ENCODE results near the gene TCTA. TPM values are rescaled to one million over a fixed set of nuclear protein-coding genes. Genes with fewer than 3 reads are reported as not detected.
"Not testable (repeated sequence)": the region's sequence is repeated elsewhere in the genome, so short reads cannot be mapped to it uniquely, and the experiment has no call there.

The TCTA gene
- total and polyA plus RNA-seq, 7 experiments from 2014 or later = 24.9 to 48.3 (median 33.1) TPM

DNA sequence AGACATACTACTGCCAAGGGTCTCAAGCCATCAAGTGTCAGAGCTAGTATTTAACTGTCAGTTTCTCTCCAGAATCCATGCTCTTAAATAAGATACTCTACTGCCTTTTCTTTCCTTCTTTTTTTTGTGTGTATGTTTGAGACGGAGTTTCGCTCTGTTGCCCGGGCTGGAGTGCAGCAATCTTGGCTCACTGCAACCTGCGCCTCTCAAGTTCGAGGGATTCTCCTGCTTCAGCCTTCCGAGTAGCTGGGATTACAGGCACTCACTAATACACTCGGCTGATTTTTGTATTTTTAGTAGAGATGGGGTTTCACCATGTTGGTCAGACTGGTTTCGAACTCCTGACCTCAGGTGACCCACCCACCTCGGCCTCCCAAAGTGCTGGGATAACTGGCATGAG, 6.7 kb upstream of the TCTA start:
- H3K27ac ChIP-seq (ENCODE audit: low read depth, low read length); H3K9me3 Mint-ChIP-seq; DNase-seq; H3K9me3 ChIP-seq (ENCODE audit: control insufficient read depth in 2 of 3, low read length in 3 of 3); H3K27me3 Mint-ChIP-seq; ATAC-seq; intact Hi-C loops (cut with micrococcal nuclease); H3K27me3 ChIP-seq (ENCODE audit: control insufficient read depth in 2 of 2, insufficient read depth in 2 of 2, low read length in 2 of 2); H3K4me3 ChIP-seq (ENCODE audit: low read length); H3K36me3 ChIP-seq (ENCODE audit: control insufficient read depth in 2 of 3, insufficient read depth in 3 of 3, low read length in 3 of 3): not testable (repeated sequence)
- Mint-ChIP-seq H3K4me3 (peak overlapping the region in 6 of 10 donors; percentile 10 to 65 (median 22)), H3K36me3 (peaks cover 0 to 21% (median 8%) of the 10 kb centered on the region in 5 donors), H3K4me1 (peaks cover 49 to 76% (median 60%) of the 10 kb centered on the region in 7 donors), H3K27ac (peak overlapping the region in 7 of 9 donors; percentile 5 to 89 (median 27))
- H3K4me1 ChIP-seq (ENCODE audit: control insufficient read depth in 2 of 2, insufficient read depth in 2 of 2, low read length in 2 of 2) = peaks cover 35 to 45% of the 10 kb centered on the region in 2 donors
- ChIA-PET POLR2A (interaction anchor here (0.6 to 1.6 kb wide), 4 partner anchors 10 to 1889 kb away, joined by 3 to 6 read pairs (median 4); no protein-coding TSS in a partner anchor), CTCF (interaction anchor here (0.5 to 0.6 kb wide), 2 partner anchors 23 to 45 kb away, joined by 3 read pairs; partner anchors contain the start of gene NICN1)

DNA sequence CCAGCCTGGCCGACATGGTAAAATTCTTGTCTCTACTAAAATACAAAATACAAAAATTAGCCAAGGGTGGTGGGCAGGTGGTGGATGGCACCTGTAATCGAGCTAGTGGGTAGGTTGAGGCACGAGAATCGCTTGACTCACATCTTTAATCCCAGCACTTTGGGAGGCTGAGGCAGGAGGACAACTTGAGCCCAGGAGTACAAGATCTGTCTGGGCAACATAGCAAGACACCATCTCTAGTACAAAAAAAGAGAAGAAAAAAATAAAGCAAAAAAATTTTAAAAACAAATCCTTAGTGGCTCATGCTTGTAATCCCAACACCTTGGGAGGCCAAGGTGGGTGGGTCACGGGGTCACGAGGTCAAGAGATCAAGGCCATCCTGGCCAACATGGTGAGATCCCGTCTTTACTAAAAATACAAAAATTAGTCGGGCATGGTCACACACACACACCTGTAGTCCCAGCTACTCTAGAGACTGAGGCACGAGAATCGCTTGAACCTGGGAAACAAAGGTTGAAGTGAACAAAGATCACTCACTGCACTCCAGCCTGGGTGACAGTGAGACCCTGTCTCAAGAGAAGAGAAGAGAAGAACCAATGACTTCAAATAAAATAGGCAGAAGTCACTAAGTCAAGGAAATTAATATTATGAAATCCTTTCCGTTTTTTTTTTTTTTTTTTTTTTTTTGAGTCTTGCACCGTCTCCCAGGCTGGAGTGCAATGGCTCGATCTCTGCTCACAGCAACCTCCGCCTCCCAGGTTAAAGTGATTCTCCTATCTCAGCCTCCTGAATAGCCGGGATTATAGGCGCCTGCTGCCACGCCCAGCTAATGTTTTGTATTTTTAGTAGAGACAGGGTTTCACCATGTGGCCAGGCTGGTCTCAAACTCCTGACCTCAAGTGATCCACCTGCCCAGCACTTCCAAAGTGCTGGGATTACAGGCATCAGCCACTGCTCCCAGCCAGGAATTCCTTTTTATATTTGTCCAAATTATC, 5.4 kb upstream of the TCTA start:
- Mint-ChIP-seq H3K27ac (peak overlapping the region in 8 of 9 donors; percentile 5 to 93 (median 84)), H3K36me3 (peaks cover 0 to 21% (median 5%) of the 10 kb centered on the region in 5 donors), H3K4me3 (peak overlapping the region in 9 of 10 donors; percentile 15 to 70 (median 59)), H3K4me1 (peaks cover 39 to 70% (median 55%) of the 10 kb centered on the region in 7 donors), H3K9me3 (no peaks in the 10 kb centered on the region), H3K27me3 (no peaks in the 10 kb centered on the region)
- intact Hi-C loops (cut with micrococcal nuclease) = no loop called here
- ATAC-seq = no peak
- Histone ChIP-seq H3K4me1 (ENCODE audit: control insufficient read depth in 2 of 2, insufficient read depth in 2 of 2, low read length in 2 of 2) (peaks cover 38 to 46% of the 10 kb centered on the region in 2 donors), H3K9me3 (ENCODE audit: control insufficient read depth in 2 of 3, low read length in 3 of 3) (no peaks in the 10 kb centered on the region), H3K4me3 (ENCODE audit: low read length) (no peak overlapping the region), H3K27ac (ENCODE audit: low read depth, low read length) (peak overlapping the region; percentile 32), H3K27me3 (ENCODE audit: control insufficient read depth in 2 of 2, insufficient read depth in 2 of 2, low read length in 2 of 2) (no peaks in the 10 kb centered on the region), H3K36me3 (ENCODE audit: control insufficient read depth in 2 of 3, insufficient read depth in 3 of 3, low read length in 3 of 3) (peaks cover 0 to 5% (median 0%) of the 10 kb centered on the region in 3 experiments)
- CTCF ChIA-PET = interaction anchor here (0.6 to 0.7 kb wide), 2 partner anchors 31 to 61 kb away, joined by 3 read pairs; no protein-coding TSS in a partner anchor
- DNase-seq = no peak
- POLR2A ChIA-PET = interaction anchor here (0.6 to 3.3 kb wide), 6 partner anchors 9 to 745 kb away, joined by 3 to 23 read pairs (median 6); partner anchors contain the start of gene USP4

DNA sequence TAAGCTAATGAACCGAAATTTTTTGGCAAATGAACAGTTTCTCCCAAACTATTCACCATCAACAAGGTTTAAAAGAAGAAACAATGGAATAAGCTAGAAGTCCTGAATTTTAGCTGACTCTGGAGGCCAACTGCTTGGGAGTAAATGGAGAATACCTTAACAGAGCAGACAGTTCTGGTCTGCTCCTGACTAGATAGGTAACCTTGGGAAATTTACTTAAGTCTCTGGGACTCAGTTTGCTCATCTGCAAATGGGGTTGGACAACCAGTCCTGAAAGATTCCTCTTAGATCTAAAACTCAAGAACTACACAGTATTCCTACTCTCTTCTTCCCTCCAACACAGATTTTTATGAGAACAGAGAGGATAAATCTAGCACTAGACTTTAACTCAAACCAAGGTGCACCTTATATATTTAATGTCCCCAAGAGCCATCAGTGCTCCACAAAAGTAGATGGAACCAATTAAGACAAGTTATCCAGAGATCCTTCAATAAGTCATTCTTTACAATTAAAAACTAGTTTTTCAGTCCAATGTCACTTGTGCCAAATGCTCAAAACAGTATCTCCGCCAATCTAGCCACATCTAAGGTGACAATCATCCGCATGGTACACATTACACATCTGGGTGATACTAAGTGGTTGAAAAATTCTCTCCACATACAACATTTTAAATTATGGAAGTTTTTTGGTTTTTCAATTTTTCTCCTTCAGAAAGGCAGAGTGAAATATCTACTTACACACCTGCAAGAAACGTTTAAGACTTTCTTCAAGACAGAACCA, 2.0 kb upstream of the TCTA start:
- no peaks in the 10 kb centered on the region for H3K27me3 ChIP-seq (ENCODE audit: control insufficient read depth in 2 of 2, insufficient read depth in 2 of 2, low read length in 2 of 2)
- peaks cover 55 to 62% of the 10 kb centered on the region in 2 donors for H3K4me1 ChIP-seq (ENCODE audit: control insufficient read depth in 2 of 2, insufficient read depth in 2 of 2, low read length in 2 of 2)
- Mint-ChIP-seq H3K4me3 (peak overlapping the region; percentile 82 to 97 (median 92)), H3K27ac (peak overlapping the region; percentile 68 to 95 (median 91)), H3K36me3 (peaks cover 0 to 31% (median 0%) of the 10 kb centered on the region in 5 donors), H3K9me3 (no peaks in the 10 kb centered on the region), H3K4me1 (peaks cover 50 to 82% (median 72%) of the 10 kb centered on the region in 7 donors), H3K27me3 (peaks cover 0 to 2% (median 0%) of the 10 kb centered on the region in 5 donors)
- no peak for ATAC-seq
- POLR2A ChIA-PET = interaction anchor here (0.6 to 3.9 kb wide), 8 partner anchors 34 to 827 kb away, joined by 3 to 71 read pairs (median 10); partner anchors contain the start of genes DAG1, GPX1 and USP4
- H3K27ac ChIP-seq (ENCODE audit: low read depth, low read length) = peak overlapping the region; percentile 96
- H3K36me3 ChIP-seq (ENCODE audit: control insufficient read depth in 2 of 3, insufficient read depth in 3 of 3, low read length in 3 of 3) = peaks cover 0 to 8% (median 0%) of the 10 kb centered on the region in 3 experiments
- DNase-seq = peak in 4 of 9 donors; percentile 26 to 39 (median 28)
- no peaks in the 10 kb centered on the region for H3K9me3 ChIP-seq (ENCODE audit: control insufficient read depth in 2 of 3, low read length in 3 of 3)
- intact Hi-C loops (cut with micrococcal nuclease) = loop anchor here in 1 of 2 donors (5.0 to 10.0 kb wide), 3 partner anchors 675 to 1628 kb away; partner anchors contain the start of genes PFKFB4, RBM5 and SMARCC1
- CTCF ChIA-PET = interaction anchor here (0.5 to 1.1 kb wide), 3 partner anchors 39 to 777 kb away, joined by 3 to 4 read pairs (median 4); partner anchors contain the start of gene USP4
- H3K4me3 ChIP-seq (ENCODE audit: low read length) = peak overlapping the region; percentile 63

DNA sequence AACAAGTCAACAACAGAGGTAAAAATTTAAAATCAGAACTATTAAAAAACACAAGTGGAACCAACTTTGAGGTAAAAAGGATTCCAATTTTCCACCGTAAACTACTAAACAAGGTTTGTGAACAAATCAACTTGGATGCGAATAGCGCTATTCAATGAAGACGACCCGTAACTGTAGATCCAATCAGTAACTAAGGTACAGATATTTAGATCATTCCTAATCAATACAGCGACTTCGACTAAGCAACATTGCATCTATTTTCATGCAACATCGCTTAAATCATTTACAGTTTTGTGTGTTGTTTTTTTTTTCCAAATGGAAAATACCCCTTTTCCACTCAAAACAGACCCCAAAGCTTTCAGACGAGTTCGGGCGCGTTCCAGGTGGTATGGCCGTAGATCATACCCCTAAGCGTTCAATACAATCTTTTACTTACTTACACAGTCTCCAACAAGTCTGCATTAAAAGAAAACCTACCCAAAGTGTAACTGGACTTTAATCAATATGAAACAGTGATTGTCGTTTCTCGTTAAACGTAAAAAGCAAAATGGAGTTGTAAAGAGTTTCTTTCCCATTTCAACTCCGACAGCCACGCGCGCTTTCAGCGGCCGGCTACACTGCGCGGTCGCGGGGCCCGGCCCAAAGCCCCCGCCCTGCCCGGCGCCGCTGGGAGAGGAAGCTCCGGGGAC, 1.2 kb upstream of the TCTA start:
- Histone ChIP-seq H3K27me3 (ENCODE audit: control insufficient read depth in 2 of 2, insufficient read depth in 2 of 2, low read length in 2 of 2) (no peaks in the 10 kb centered on the region), H3K27ac (ENCODE audit: low read depth, low read length) (peak overlapping the region; percentile 96), H3K36me3 (ENCODE audit: control insufficient read depth in 2 of 3, insufficient read depth in 3 of 3, low read length in 3 of 3) (peaks cover 0 to 8% (median 0%) of the 10 kb centered on the region in 3 experiments), H3K9me3 (ENCODE audit: control insufficient read depth in 2 of 3, low read length in 3 of 3) (no peaks in the 10 kb centered on the region), H3K4me3 (ENCODE audit: low read length) (peak overlapping the region; percentile 63), H3K4me1 (ENCODE audit: control insufficient read depth in 2 of 2, insufficient read depth in 2 of 2, low read length in 2 of 2) (peaks cover 57 to 65% of the 10 kb centered on the region in 2 donors)
- ChIA-PET POLR2A (interaction anchor here (1.1 to 3.9 kb wide), 9 partner anchors 10 to 135 kb away, joined by 3 to 71 read pairs (median 15); partner anchors contain the start of genes DAG1, NICN1 and USP4), CTCF (interaction anchor here (2.0 kb wide), 1 partner anchor 71 kb away, joined by 11 read pairs; the partner anchor contains the start of gene USP4)
- intact Hi-C loops (cut with micrococcal nuclease) = loop anchor here (1.0 to 10.0 kb wide), 4 partner anchors 262 to 1629 kb away; partner anchors contain the start of genes PFKFB4 (in 1 of the 2), RBM5 (in 1 of the 2) and SMARCC1 (in 1 of the 2)
- peak overlapping the region; percentile 82 to 97 (median 92) for H3K4me3 Mint-ChIP-seq
- ATAC-seq = no peak
- no peak for DNase-seq
- peaks cover 0 to 30% (median 0%) of the 10 kb centered on the region in 5 donors for H3K36me3 Mint-ChIP-seq
- H3K4me1 Mint-ChIP-seq = peaks cover 48 to 82% (median 70%) of the 10 kb centered on the region in 7 donors
- H3K27me3 Mint-ChIP-seq = peaks cover 0 to 2% (median 0%) of the 10 kb centered on the region in 5 donors
- no peaks in the 10 kb centered on the region for H3K9me3 Mint-ChIP-seq
- H3K27ac Mint-ChIP-seq = peak overlapping the region; percentile 68 to 95 (median 91)

DNA sequence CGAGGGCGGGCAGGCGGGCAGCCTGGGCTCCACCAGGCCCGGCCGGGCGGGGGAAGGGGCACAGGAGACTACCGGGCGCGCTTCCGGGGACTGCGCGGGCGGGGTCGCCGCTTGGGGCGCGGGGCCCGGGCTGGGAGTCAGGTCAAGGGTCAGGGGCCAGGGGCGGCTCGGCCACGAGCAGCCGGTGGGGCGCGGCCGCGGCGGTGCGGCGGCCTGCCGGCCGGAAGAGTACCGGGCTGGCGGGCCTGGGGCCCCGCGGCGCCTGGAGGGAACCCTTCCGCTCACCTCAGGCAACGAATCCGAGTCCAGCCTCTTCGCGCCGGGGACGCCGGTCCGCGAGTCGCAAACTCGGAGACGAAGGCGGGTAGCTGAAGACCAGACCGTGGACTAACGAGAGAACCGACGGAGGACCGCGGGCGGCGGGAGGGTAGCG, 672 bp upstream of the TCTA start:
- POLR2A ChIA-PET = interaction anchor here (0.6 to 3.9 kb wide), 16 partner anchors 10 to 318 kb away, joined by 3 to 71 read pairs (median 6); partner anchors contain the start of genes DAG1, NICN1, QRICH1 and USP4
- Histone ChIP-seq H3K9me3 (ENCODE audit: control insufficient read depth in 2 of 3, low read length in 3 of 3) (no peaks in the 10 kb centered on the region), H3K4me3 (ENCODE audit: low read length) (peak overlapping the region; percentile 63), H3K36me3 (ENCODE audit: control insufficient read depth in 2 of 3, insufficient read depth in 3 of 3, low read length in 3 of 3) (peaks cover 0 to 8% (median 0%) of the 10 kb centered on the region in 3 experiments), H3K4me1 (ENCODE audit: control insufficient read depth in 2 of 2, insufficient read depth in 2 of 2, low read length in 2 of 2) (peaks cover 59 to 65% of the 10 kb centered on the region in 2 donors), H3K27ac (ENCODE audit: low read depth, low read length) (peak overlapping the region; percentile 96), H3K27me3 (ENCODE audit: control insufficient read depth in 2 of 2, insufficient read depth in 2 of 2, low read length in 2 of 2) (no peaks in the 10 kb centered on the region)
- intact Hi-C loops (cut with micrococcal nuclease) = loop anchor here (1.0 to 10.0 kb wide), 4 partner anchors 262 to 1629 kb away; partner anchors contain the start of genes PFKFB4 (in 1 of the 2), RBM5 (in 1 of the 2) and SMARCC1 (in 1 of the 2)
- peak in 2 of 9 donors; percentile 40 to 75 for DNase-seq
- peak overlapping the region; percentile 82 to 97 (median 94) for H3K4me3 Mint-ChIP-seq
- peaks cover 48 to 82% (median 70%) of the 10 kb centered on the region in 7 donors for H3K4me1 Mint-ChIP-seq
- H3K27me3 Mint-ChIP-seq = peaks cover 0 to 2% (median 0%) of the 10 kb centered on the region in 5 donors
- ATAC-seq = peak; percentile 10
- peak overlapping the region; percentile 81 to 97 (median 94) for H3K27ac Mint-ChIP-seq
- H3K36me3 Mint-ChIP-seq = peaks cover 0 to 34% (median 0%) of the 10 kb centered on the region in 5 donors
- H3K9me3 Mint-ChIP-seq = no peaks in the 10 kb centered on the region
- CTCF ChIA-PET = interaction anchor here (1.0 to 2.0 kb wide), 2 partner anchors 60 to 71 kb away, joined by 3 to 11 read pairs; partner anchors contain the start of gene USP4

Measured in naive thymus-derived CD4-positive, alpha-beta T cell (primary cell).